ENCODE results near the gene PLAAT2.

- TF ChIP-seq, protein P1, sequence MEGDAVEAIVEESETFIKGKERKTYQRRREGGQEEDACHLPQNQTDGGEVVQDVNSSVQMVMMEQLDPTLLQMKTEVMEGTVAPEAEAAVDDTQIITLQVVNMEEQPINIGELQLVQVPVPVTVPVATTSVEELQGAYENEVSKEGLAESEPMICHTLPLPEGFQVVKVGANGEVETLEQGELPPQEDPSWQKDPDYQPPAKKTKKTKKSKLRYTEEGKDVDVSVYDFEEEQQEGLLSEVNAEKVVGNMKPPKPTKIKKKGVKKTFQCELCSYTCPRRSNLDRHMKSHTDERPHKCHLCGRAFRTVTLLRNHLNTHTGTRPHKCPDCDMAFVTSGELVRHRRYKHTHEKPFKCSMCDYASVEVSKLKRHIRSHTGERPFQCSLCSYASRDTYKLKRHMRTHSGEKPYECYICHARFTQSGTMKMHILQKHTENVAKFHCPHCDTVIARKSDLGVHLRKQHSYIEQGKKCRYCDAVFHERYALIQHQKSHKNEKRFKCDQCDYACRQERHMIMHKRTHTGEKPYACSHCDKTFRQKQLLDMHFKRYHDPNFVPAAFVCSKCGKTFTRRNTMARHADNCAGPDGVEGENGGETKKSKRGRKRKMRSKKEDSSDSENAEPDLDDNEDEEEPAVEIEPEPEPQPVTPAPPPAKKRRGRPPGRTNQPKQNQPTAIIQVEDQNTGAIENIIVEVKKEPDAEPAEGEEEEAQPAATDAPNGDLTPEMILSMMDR (IDR thresholded peaks at IDR 0.05): no peak
- TF ChIP-seq EZH2 (IDR thresholded peaks at IDR 0.05; ENCODE audit: borderline replicate concordance, insufficient read depth, low read depth, low read length, poor library complexity, severe bottlenecking): no peak
Measured at GRCh38 chr11:63583357-63583677, 20.1 kb upstream of the PLAAT2 start.
